ENCODE results near the gene ADGRG4. TPM values are rescaled to one million over a fixed set of nuclear protein-coding genes. Genes with fewer than 3 reads are reported as not detected.

Gene ADGRG4
- total and polyA plus RNA-seq, 2 donors (not counting 1 experiment from before 2014, with no cell fraction given): 0.03 TPM; not detected in 1

DNA sequence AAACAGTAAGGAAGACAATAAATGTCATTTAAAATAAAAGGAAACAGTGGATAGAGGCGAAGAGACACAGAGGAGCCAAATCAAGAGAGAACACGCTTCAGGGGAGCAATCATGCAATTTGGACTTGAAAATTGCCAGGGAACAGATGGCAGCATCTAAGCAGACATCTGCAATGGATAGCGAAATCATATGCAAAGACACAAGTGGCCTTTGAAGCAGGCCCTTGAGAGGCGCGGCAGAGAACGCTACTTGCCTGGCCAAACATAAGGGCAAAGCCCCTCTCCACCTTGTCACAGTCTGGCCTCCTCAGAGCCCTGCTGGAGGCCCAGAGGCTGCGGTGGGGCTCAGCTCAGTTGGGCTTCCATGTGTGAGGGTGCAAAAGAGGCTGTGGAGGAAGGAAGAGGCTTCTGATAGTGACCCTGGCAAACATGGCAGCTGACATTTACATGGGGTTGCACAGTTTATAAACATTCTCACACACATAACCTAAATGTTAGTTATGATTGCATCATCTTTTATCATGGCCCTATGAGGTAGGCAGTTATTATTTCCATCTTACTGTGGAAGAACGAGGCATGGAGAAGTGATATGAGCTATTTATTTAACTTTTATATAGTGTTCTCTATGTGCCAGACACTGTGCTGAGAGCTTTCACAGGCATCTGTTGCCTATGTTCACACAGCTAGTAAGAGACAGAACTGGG, 18.3 kb downstream of the ADGRG4 start:
- Histone ChIP-seq H3K9me3 (ENCODE audit: control insufficient read depth, insufficient read depth, low read depth, low read length) (no peaks in the 10 kb centered on the region), H3K27ac (ENCODE audit: insufficient read depth, low read length) (no peak overlapping the region), H3K36me3 (ENCODE audit: control insufficient read depth, insufficient read depth, low read length) (no peaks in the 10 kb centered on the region), H3K4me3 (replicated peaks in 1 of 4; ENCODE audit: control extremely low read depth in 1 of 4, insufficient read depth in 1 of 4, low read depth in 3 of 4, low read length in 4 of 4) (no peak overlapping the region), H3K4me2 (ENCODE audit: extremely low read depth, insufficient read depth, low read length) (no peak overlapping the region), H3K4me1 (ENCODE audit: control insufficient read depth, extremely low read depth, insufficient read depth, low read length) (no peaks in the 10 kb centered on the region), H3K9ac (ENCODE audit: insufficient read depth, low read length) (no peak overlapping the region), H3K79me2 (ENCODE audit: control insufficient read depth, insufficient read depth, low read length) (no peaks in the 10 kb centered on the region), H4K20me1 (ENCODE audit: control insufficient read depth, extremely low read depth, insufficient read depth, low read length) (no peaks in the 10 kb centered on the region), H3K27me3 (ENCODE audit: control insufficient read depth, insufficient read depth, low read length) (no peaks in the 10 kb centered on the region), H2AFZ (ENCODE audit: low read length) (no peak overlapping the region)
- TF ChIP-seq, protein P1, sequence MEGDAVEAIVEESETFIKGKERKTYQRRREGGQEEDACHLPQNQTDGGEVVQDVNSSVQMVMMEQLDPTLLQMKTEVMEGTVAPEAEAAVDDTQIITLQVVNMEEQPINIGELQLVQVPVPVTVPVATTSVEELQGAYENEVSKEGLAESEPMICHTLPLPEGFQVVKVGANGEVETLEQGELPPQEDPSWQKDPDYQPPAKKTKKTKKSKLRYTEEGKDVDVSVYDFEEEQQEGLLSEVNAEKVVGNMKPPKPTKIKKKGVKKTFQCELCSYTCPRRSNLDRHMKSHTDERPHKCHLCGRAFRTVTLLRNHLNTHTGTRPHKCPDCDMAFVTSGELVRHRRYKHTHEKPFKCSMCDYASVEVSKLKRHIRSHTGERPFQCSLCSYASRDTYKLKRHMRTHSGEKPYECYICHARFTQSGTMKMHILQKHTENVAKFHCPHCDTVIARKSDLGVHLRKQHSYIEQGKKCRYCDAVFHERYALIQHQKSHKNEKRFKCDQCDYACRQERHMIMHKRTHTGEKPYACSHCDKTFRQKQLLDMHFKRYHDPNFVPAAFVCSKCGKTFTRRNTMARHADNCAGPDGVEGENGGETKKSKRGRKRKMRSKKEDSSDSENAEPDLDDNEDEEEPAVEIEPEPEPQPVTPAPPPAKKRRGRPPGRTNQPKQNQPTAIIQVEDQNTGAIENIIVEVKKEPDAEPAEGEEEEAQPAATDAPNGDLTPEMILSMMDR (conservative IDR thresholded peaks at IDR 0.05 in 1 of 2, IDR thresholded peaks at IDR 0.05 in 1 of 2; ENCODE audit: low read depth in 1 of 2, low read length in 2 of 2): no peak
- no peak for TF ChIP-seq EZH2 (IDR thresholded peaks at IDR 0.05; ENCODE audit: low read length, missing control alignments)
- DNase-seq (ENCODE audit: low read depth in 2 of 2): no peak

- H3K4me2 ChIP-seq (ENCODE audit: extremely low read depth, insufficient read depth, low read length): no peak overlapping the region
- no peak for DNase-seq (ENCODE audit: low read depth in 2 of 2)
- H3K27ac ChIP-seq (ENCODE audit: insufficient read depth, low read length): no peak overlapping the region
- H3K9ac ChIP-seq (ENCODE audit: insufficient read depth, low read length): no peak overlapping the region
- H3K4me1 ChIP-seq (ENCODE audit: control insufficient read depth, extremely low read depth, insufficient read depth, low read length): no peaks in the 10 kb centered on the region
- no peak overlapping the region for H3K4me3 ChIP-seq (replicated peaks in 1 of 4; ENCODE audit: control extremely low read depth in 1 of 4, insufficient read depth in 1 of 4, low read depth in 3 of 4, low read length in 4 of 4)
- TF ChIP-seq, protein P1 (conservative IDR thresholded peaks at IDR 0.05 in 1 of 2, IDR thresholded peaks at IDR 0.05 in 1 of 2; ENCODE audit: low read depth in 1 of 2, low read length in 2 of 2): no peak
- TF ChIP-seq EZH2 (IDR thresholded peaks at IDR 0.05; ENCODE audit: low read length, missing control alignments): no peak
- no peaks in the 10 kb centered on the region for H3K9me3 ChIP-seq (ENCODE audit: control insufficient read depth, insufficient read depth, low read depth, low read length)
- no peak overlapping the region for H2AFZ ChIP-seq (ENCODE audit: low read length)
- no peaks in the 10 kb centered on the region for H3K27me3 ChIP-seq (ENCODE audit: control insufficient read depth, insufficient read depth, low read length)
- H3K79me2 ChIP-seq (ENCODE audit: control insufficient read depth, insufficient read depth, low read length): no peaks in the 10 kb centered on the region
- H4K20me1 ChIP-seq (ENCODE audit: control insufficient read depth, extremely low read depth, insufficient read depth, low read length): no peaks in the 10 kb centered on the region
- H3K36me3 ChIP-seq (ENCODE audit: control insufficient read depth, insufficient read depth, low read length): no peaks in the 10 kb centered on the region
Observed at GRCh38 chrX:136319600-136319999, 18.8 kb downstream of the ADGRG4 start.

DNA sequence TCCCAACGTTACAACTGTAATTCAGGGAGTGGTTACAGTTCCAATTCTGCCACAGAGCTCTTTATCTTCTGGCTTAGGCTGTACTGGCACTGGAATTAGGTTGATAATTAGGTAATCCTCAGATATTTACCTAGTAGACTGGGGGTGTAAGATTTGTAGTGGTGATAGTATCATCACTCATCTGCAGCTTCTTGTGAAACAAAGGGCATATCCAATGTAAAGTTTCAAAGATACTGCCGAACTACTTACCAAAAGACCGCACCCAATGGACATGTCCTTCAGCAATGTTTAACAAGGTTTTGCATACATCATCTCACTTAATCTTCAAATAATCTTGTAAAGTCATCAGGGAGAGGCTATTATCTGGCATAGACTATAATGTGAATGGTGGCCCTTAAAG, 20.8 kb downstream of the ADGRG4 start:
- H3K36me3 ChIP-seq (ENCODE audit: control insufficient read depth, insufficient read depth, low read length): no peaks in the 10 kb centered on the region
- H3K9ac ChIP-seq (ENCODE audit: insufficient read depth, low read length): no peak overlapping the region
- no peak overlapping the region for H3K4me2 ChIP-seq (ENCODE audit: extremely low read depth, insufficient read depth, low read length)
- DNase-seq (ENCODE audit: low read depth in 2 of 2): no peak
- H3K9me3 ChIP-seq (ENCODE audit: control insufficient read depth, insufficient read depth, low read depth, low read length): no peaks in the 10 kb centered on the region
- no peaks in the 10 kb centered on the region for H3K79me2 ChIP-seq (ENCODE audit: control insufficient read depth, insufficient read depth, low read length)
- H3K4me3 ChIP-seq (replicated peaks in 1 of 4; ENCODE audit: control extremely low read depth in 1 of 4, insufficient read depth in 1 of 4, low read depth in 3 of 4, low read length in 4 of 4): no peak overlapping the region
- TF ChIP-seq, protein P1 (conservative IDR thresholded peaks at IDR 0.05 in 1 of 2, IDR thresholded peaks at IDR 0.05 in 1 of 2; ENCODE audit: low read depth in 1 of 2, low read length in 2 of 2): no peak
- no peak for TF ChIP-seq EZH2 (IDR thresholded peaks at IDR 0.05; ENCODE audit: low read length, missing control alignments)
- H3K27me3 ChIP-seq (ENCODE audit: control insufficient read depth, insufficient read depth, low read length): no peaks in the 10 kb centered on the region
- H4K20me1 ChIP-seq (ENCODE audit: control insufficient read depth, extremely low read depth, insufficient read depth, low read length): no peaks in the 10 kb centered on the region
- no peak overlapping the region for H2AFZ ChIP-seq (ENCODE audit: low read length)
- H3K27ac ChIP-seq (ENCODE audit: insufficient read depth, low read length): no peak overlapping the region
- H3K4me1 ChIP-seq (ENCODE audit: control insufficient read depth, extremely low read depth, insufficient read depth, low read length): no peaks in the 10 kb centered on the region

Measured in fibroblast of lung (primary cell).